ENCODE results near the gene RHOC.
A peak's percentile ranks its signal among the peaks of the same experiment; 100 is the strongest.

RHOC gene

GRCh38 chr1:112675728-112676381, 31.1 kb downstream of the RHOC start:
- TF ChIP-seq CTCF (IDR thresholded peaks at IDR 0.05), result no peak

DNA sequence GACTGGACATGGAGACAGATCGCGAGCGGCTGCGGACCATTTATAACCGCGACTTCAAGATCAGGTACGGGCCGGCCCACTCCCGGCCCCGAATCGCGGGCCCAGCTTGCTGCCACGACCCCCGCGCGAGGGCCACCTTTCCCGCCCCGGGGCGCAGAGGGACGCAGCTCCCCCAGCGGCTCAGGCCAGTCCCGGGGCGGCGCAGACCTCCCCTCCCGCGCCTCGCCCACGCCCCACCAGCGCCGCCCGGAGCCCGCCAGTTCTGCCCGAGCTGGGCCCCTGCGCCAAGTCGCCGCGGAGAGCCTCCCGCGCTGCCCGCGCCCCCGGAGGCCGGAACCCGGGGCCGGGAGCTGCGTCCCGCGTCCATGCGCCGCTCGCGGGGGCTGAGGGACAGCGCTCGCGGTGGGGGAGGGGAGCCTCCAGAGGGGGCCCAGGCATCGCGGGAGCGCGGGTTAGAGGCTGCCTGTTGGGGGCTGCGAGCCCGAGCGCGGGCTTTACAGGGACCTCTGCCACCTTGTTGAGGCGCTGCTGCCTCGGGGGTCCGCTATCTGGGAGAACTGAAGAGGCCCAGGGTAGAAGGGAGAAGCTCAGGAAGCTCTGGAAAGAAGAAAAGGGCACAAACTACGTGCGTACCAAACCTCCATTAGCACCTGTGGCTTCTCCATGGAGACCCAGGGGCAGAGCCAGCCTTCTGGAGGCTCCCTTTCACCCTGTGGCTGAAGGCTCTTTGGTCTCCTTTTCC, 31.8 kb downstream of the RHOC start:
- TF ChIP-seq CTCF (IDR thresholded peaks at IDR 0.05), result peak; percentile 33

DNA sequence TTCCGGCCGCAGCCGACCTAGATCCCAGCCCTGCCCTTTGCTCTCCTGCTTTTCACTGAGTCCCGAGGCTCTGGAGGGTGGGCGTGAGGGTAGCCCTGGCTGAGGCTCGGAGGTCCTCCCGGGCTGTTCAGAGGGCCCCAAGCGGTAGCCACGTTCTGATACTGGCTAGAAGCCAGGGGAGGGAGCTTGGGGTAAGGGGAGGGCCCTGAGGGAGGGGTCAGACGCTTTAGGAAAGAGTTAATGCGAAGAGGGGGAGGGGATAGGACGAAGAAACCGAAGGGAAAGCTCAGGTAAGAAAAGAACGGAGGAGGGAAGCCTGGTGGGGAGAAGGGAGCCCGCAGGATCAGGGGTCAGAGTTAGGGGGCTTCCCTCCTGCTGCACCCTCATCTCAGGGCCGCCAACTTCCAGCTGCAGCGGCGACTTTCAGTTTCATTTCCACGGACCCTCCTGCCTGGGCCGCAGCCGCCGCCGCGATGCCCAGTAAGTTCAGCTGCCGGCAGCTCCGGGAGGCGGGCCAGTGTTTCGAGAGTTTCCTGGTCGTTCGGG, 32.4 kb downstream of the RHOC start, which contains the start of gene MOV10:
Gene MOV10, plus strand, starts transcription at position 220 of the 546 bp plus-strand sequence. Its CDS starts 254 bp downstream, at position 474.
- TF ChIP-seq CTCF (IDR thresholded peaks at IDR 0.05), result no peak

GRCh38 chr1:112673592-112674439, 33.1 kb downstream of the RHOC start:
- TF ChIP-seq CTCF (IDR thresholded peaks at IDR 0.05), result peak; percentile 49

GRCh38 chr1:112672842-112673241, 34.1 kb downstream of the RHOC start:
- no peak for TF ChIP-seq CTCF (IDR thresholded peaks at IDR 0.05)

- no peak for TF ChIP-seq CTCF (IDR thresholded peaks at IDR 0.05)
Measured at GRCh38 chr1:112672009-112672408, 34.9 kb downstream of the RHOC start.

DNA sequence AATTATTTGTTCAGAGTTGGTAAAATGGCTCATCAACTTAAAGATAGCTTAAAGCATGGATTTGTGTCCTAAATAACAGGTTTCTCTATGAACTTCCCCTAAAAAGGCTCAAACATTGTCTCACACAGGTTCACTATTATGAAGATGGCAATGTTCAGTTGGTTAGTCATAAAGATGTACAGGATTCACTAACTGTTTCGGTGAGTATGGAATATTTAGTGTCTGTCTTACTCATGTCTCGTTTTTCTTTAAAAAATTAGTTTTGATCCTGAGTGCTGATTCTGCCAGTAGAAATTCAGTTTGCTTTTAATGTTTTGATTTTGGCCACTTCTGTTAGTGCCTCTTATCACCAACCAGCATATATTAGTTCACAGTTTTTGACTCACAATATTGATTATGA, 40.0 kb downstream of the RHOC start:
- TF ChIP-seq CTCF (IDR thresholded peaks at IDR 0.05), result no peak
